Measurements from ENCODE around the gene TTC3. TPM values are rescaled to one million over a fixed set of nuclear protein-coding genes. Genes with fewer than 3 reads are reported as not detected.

Gene TTC3
- total and polyA plus RNA-seq, 9 of the 15 experiments (the other 6 are each of a cell fraction or from before 2014, with no cell fraction given) = 17.5 to 92.0 (median 59.5) TPM

GRCh38 chr21:37072274-37072987 is 623 bp upstream of the TTC3 start (continued):
- TF ChIP-seq, protein P1, sequence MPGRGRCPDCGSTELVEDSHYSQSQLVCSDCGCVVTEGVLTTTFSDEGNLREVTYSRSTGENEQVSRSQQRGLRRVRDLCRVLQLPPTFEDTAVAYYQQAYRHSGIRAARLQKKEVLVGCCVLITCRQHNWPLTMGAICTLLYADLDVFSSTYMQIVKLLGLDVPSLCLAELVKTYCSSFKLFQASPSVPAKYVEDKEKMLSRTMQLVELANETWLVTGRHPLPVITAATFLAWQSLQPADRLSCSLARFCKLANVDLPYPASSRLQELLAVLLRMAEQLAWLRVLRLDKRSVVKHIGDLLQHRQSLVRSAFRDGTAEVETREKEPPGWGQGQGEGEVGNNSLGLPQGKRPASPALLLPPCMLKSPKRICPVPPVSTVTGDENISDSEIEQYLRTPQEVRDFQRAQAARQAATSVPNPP (IDR thresholded peaks at IDR 0.05; ENCODE audit: borderline replicate concordance, insufficient read depth, insufficient read length) = no peak
- TF ChIP-seq SAFB (IDR thresholded peaks at IDR 0.05; ENCODE audit: borderline replicate concordance, low read depth, low read length) (0 out of 2 replicates have a peak, but pooled peaks have one; percentile 50), CBX8 (IDR thresholded peaks at IDR 0.05; ENCODE audit: borderline replicate concordance, extremely low read depth, low read depth, low read length, poor library complexity, severe bottlenecking) (no peak), RCOR1 (IDR thresholded peaks at IDR 0.05; ENCODE audit: borderline replicate concordance in 1 of 2, low read depth in 2 of 2, low read length in 2 of 2) (no peak), YY1 (IDR thresholded peaks at IDR 0.05; ENCODE audit: borderline replicate concordance in 1 of 3, control insufficient read depth in 1 of 3, extremely low read depth in 1 of 3, insufficient read depth in 3 of 3, insufficient read length in 1 of 3, insufficient replicate concordance in 2 of 3, low read depth in 1 of 3, low read length in 2 of 3) (peak in 2 of 3 experiments; percentile 54 to 59), TAF9B (IDR thresholded peaks at IDR 0.05; ENCODE audit: partially characterized antibody) (no peak), FOXM1 (IDR thresholded peaks at IDR 0.05; ENCODE audit: low read depth) (no peak), FOXM1 (CRISPR knock-in tag; IDR thresholded peaks at IDR 0.05; ENCODE audit: low read depth) (peak; percentile 74; the same call in 1 of the 2 replicates), CHD1 (IDR thresholded peaks at IDR 0.05; ENCODE audit: low read length) (no peak), ZFP30 (CRISPR knock-in tag; IDR thresholded peaks at IDR 0.05; ENCODE audit: borderline replicate concordance) (no peak), KLF10 (CRISPR knock-in tag; IDR thresholded peaks at IDR 0.05) (no peak), TBL1XR1 (IDR thresholded peaks at IDR 0.05; ENCODE audit: low read length in 2 of 2) (no peak), ZNF77 (CRISPR knock-in tag; IDR thresholded peaks at IDR 0.05) (no peak), CCNT2 (IDR thresholded peaks at IDR 0.05; ENCODE audit: borderline replicate concordance, extremely low read depth, insufficient read length, low read depth, low read length) (no peak), ERF (CRISPR knock-in tag; IDR thresholded peaks at IDR 0.05) (peak; percentile 80; the same call in 1 of the 2 replicates), MBD1 (CRISPR knock-in tag; IDR thresholded peaks at IDR 0.05) (no peak), HMG20A (CRISPR knock-in tag; conservative IDR thresholded peaks at IDR 0.05) (no peak), RFX1 (IDR thresholded peaks at IDR 0.05) (no peak)
- TF ChIP-seq, protein P2, sequence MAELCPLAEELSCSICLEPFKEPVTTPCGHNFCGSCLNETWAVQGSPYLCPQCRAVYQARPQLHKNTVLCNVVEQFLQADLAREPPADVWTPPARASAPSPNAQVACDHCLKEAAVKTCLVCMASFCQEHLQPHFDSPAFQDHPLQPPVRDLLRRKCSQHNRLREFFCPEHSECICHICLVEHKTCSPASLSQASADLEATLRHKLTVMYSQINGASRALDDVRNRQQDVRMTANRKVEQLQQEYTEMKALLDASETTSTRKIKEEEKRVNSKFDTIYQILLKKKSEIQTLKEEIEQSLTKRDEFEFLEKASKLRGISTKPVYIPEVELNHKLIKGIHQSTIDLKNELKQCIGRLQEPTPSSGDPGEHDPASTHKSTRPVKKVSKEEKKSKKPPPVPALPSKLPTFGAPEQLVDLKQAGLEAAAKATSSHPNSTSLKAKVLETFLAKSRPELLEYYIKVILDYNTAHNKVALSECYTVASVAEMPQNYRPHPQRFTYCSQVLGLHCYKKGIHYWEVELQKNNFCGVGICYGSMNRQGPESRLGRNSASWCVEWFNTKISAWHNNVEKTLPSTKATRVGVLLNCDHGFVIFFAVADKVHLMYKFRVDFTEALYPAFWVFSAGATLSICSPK (IDR thresholded peaks at IDR 0.05; ENCODE audit: borderline replicate concordance) = no peak
